HG03025 (cell line): Measurements from ENCODE around the gene SLN.

Experiments
- ATAC-seq: cut with Tn5 transposase; IDR thresholded peaks from one replicate; pipeline ENCODE4 v1.9.1; 2021; ENCODE audit warnings: mild to moderate bottlenecking, moderate library complexity; ENCODE audit not compliant: unreplicated experiment, low FRiP score

SLN gene

DNA sequence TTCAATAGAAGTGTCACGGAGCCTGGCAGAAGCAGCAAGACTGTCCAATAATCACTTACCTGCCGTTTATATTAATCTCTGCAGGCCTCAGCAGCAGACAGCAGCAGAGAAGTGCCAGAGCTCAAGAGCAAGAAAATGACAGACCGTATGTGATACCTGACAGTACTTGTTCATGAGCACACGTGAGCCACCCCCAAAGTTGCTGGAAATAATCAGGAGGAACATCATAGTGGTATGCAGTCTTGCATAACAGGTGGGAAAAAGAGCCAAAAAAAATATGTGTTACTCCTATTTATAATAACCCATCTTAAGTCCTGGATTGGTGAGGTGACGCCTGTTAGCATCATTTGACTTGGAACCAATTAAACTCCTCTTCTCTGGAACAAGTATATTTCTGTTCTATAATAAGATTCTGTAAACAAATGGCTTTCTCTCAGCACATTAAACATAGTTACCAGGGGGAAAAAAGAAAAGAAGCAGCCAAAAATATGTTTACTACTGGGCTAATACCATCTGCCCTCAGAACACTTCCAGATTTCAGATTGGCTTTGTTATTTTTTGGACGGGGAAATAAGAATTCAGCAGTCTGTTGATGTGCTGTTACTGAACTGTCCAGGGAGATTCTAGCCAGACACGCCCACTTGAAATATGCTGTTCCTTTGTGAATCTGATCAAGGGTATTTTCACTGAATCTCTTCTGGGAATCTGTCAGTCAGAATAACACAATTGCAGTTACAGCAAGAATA is 7.9 kb upstream of the SLN start:
- no peak for ATAC-seq

- ATAC-seq = no peak
These were observed 7.2 kb upstream of the SLN start for GRCh38 chr11:107719073-107719472.

DNA sequence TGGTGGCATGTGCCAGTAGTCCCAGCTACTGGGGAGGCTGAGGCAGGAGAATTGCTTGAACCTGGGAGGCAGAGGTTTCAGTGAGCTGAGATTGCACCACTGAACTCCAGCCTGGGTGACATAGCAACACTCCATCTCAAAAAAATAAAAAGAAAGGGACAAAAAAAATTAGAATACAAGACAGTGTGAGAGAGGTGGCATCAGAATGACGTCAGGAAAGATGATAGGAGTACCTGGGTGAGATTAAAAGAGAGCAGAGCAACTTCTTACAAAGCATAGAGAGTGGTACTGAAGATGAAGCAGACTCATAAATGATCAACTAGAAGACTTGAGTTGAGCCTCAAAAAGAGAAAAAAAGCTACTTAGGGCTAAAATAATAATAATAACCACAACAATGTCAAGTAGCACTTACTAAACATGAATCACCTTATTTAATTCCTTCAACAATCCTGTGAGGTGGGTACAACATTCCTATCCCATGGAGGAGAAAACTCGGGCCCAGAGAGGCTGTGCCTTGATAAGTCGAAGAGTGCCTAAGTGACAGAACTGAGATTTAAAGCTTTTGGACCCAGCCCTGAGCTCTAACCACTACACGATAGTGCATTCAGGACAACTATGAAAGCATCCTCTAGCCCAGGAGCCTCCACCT is 5.2 kb upstream of the SLN start:
- ATAC-seq = no peak

GRCh38 chr11:107713009-107713408 is 1.2 kb upstream of the SLN start:
- no peak for ATAC-seq

DNA sequence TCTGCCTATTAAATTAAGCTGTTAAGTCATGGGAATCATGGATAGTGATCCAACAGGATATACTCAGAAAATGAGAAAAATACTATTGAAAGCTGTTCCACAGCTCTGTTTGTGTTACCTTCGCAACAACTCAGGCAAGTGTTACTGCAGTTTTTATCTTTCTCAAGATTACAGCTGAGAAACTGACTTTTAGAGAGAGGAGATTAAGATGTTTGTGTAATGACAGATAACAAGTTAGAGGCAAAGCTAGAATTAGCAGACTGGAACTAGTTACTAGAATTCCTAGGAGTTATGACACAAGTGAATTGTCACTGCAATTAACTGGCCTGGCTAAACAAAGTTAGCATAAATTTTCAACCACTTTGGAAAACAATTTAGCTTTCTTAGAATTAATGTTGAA is 1.6 kb downstream of the SLN start:
- ATAC-seq = no peak

- ATAC-seq = no peak
These were observed 3.1 kb downstream of the SLN start for GRCh38 chr11:107708792-107709191.

DNA sequence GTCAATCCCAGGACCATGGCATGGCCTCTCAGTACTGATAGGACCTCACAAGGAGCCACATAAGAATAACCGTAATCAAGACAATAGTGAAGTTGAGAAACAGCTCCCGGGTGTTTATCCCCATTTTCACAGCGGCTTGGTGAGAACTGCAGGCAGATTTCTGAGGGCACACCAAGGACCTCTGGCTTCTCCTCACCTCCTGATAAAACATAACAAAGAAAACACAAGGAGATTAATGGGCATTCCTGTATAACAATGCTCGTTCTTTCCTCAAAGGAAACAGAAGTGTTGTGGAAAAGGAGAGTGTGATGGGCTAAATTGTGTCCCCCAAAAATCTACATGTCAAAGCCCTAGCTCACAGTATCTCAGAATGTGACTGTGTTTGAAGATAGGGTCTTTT is 4.0 kb downstream of the SLN start:
- ATAC-seq = no peak

GRCh38 chr11:107707215-107707671 is 4.6 kb downstream of the SLN start:
- no peak for ATAC-seq

- ATAC-seq = no peak
These were observed 5.3 kb downstream of the SLN start for GRCh38 chr11:107706531-107706930.

GRCh38 chr11:107705027-107705426 is 6.8 kb downstream of the SLN start:
- no peak for ATAC-seq

GRCh38 chr11:107704451-107704850 is 7.4 kb downstream of the SLN start:
- ATAC-seq = no peak

DNA sequence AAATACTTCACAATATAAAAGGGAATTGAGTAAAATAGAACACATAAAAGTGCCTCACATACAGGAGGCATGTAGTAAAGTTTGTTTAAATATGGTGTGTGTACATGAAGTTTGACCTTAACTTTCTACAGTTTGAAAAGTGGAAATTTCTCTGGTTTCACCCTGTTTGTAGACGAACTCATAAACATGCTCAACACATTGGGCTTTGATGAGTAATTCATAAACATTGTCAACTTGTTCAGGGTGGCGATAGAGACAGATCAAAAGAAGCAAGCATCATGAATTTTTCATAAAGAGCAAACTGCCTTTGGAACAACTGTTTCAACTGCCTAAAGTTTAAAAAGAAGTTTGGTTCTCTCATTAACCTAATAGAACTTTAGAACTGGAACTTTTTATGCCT is 9.1 kb downstream of the SLN start:
- no peak for ATAC-seq

GRCh38 chr11:107702109-107702660 is 9.7 kb downstream of the SLN start:
- ATAC-seq = no peak

GRCh38 chr11:107699371-107700285 is 12.2 kb downstream of the SLN start:
- ATAC-seq = no peak

DNA sequence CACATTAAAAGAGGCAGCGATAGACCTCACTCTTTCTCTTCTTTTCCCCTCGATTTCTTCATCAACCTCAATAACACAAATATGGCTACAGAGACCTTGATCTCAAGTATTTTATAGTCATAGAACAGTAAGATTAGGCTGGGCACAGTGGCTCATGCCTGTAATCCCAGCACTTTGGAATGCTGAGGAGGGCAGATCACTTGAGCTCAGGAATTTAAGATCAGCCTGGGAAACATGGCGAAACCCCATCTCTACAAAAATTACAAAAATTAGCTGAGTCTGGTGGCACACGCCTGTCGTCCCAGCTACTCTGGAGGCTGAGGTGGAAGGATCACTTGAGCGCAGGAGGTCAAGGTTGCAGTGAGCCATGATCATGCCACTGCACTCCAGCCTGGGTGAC is 14.6 kb downstream of the SLN start:
- ATAC-seq = no peak

- no peak for ATAC-seq
These were observed 15.7 kb downstream of the SLN start for GRCh38 chr11:107696140-107696539.

DNA sequence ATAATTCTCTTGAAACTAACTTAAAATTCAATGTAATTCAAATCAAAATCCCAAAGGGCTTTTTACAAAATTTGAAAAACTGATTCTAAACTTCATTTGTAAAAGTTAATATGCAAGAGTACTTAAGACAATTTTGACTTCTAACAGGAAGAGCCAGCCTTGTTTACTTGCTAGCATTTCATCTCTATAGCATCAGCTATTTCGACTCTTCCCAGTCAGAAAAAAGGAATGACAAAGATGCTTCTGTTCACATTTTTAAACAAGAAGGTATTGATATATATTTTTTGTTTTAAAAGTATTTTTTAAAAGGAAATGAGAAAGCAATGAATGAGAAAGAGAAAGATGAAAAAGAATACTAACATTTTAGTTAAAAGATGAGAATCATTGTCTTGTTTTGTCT is 16.4 kb downstream of the SLN start:
- ATAC-seq = no peak

GRCh38 chr11:107691000-107691750 is 20.7 kb downstream of the SLN start:
- no peak for ATAC-seq

- peak; percentile 66 for ATAC-seq
These were observed 22.3 kb downstream of the SLN start for GRCh38 chr11:107689317-107690202.
